WERI-Rb-1 (cell line): Measurements from ENCODE around the gene LIMCH1.

Experiments used
- DNase-seq: peaks from one replicate; pipeline ENCODE4 v3.0.0-alpha.2; 2020
- H3K27ac ChIP-seq: fragments of 250-450 bp; sonication (Bioruptor Pico); 2 replicates; pipeline ENCODE4 v1.5.1; 2020; ENCODE audit warnings: mild to moderate bottlenecking, moderate library complexity
- H3K27me3 ChIP-seq: fragments of 250-450 bp; sonication (Bioruptor Pico); 2 replicates; pipeline ENCODE4 v1.5.1; 2021; ENCODE audit warnings: mild to moderate bottlenecking, low read depth, moderate library complexity; ENCODE audit not compliant: insufficient read depth, severe bottlenecking
- H3K36me3 ChIP-seq: fragments of 250-450 bp; sonication (Bioruptor Pico); 2 replicates; pipeline ENCODE4 v1.5.1; 2020; ENCODE audit warnings: mild to moderate bottlenecking, moderate library complexity
- H3K4me3 ChIP-seq: 2 replicates; pipeline ENCODE4 v1.5.1; 2011; ENCODE audit warnings: low read depth, mild to moderate bottlenecking, control low read depth, low read length
- H3K9me3 ChIP-seq: fragments of 250-450 bp; sonication (Bioruptor Pico); 2 replicates; pipeline ENCODE4 v1.5.1; 2021; ENCODE audit warnings: mild to moderate bottlenecking, moderate library complexity; ENCODE audit not compliant: severe bottlenecking
- TF ChIP-seq, protein P1 (sequence below): IDR thresholded peaks from 2 replicates; pipeline ENCODE4 v1.5.1; 2011; ENCODE audit warnings: low read depth, mild to moderate bottlenecking, control low read depth, inconsistent platforms, low read length

The LIMCH1 gene

DNA sequence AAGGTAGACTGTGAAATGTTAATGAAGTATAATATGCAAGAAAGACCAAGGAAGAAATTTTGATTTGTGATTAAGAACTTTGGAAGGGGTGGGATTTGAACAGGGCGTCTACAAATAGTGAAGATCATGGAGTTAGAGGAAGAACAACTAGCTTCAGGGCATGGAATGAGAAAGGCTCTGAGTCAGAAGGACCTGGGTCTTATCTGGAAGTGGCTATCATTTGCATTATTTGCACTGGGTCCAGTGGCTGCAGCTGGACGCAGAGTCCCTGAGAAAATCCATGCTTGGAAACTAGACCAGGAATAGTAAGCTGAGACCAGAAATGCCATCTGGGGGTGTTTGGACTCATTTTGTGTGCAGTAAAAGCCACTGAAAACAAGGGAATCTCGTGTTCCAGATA, 4.3 kb upstream of the LIMCH1 start:
- TF ChIP-seq, protein P1, sequence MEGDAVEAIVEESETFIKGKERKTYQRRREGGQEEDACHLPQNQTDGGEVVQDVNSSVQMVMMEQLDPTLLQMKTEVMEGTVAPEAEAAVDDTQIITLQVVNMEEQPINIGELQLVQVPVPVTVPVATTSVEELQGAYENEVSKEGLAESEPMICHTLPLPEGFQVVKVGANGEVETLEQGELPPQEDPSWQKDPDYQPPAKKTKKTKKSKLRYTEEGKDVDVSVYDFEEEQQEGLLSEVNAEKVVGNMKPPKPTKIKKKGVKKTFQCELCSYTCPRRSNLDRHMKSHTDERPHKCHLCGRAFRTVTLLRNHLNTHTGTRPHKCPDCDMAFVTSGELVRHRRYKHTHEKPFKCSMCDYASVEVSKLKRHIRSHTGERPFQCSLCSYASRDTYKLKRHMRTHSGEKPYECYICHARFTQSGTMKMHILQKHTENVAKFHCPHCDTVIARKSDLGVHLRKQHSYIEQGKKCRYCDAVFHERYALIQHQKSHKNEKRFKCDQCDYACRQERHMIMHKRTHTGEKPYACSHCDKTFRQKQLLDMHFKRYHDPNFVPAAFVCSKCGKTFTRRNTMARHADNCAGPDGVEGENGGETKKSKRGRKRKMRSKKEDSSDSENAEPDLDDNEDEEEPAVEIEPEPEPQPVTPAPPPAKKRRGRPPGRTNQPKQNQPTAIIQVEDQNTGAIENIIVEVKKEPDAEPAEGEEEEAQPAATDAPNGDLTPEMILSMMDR, result no peak
- no peaks in the 10 kb centered on the region for H3K36me3 ChIP-seq
- H3K27ac ChIP-seq, result no peak overlapping the region
- H3K9me3 ChIP-seq, result no peaks in the 10 kb centered on the region
- no peak overlapping the region for H3K4me3 ChIP-seq
- no peaks in the 10 kb centered on the region for H3K27me3 ChIP-seq
- DNase-seq, result no peak

DNA sequence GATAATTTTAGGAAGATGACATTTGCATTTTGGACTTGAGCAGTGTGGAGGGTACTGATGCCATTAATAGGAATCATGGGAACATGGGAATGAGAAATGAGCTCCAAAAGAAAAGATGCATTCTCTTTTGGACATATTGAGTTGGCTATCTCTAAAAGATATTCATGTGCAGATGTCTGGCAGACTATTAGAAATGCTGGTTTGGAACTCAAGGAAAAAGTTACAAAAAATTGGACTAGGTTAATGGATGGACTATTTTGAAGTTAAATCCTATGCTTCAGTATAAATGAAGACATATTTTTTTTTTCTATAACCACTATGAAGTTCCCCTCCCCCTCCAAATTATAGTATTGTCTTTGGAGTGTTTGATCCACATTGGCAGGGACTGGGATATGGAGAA, 3.6 kb upstream of the LIMCH1 start:
- no peaks in the 10 kb centered on the region for H3K27me3 ChIP-seq
- H3K36me3 ChIP-seq, result no peaks in the 10 kb centered on the region
- no peaks in the 10 kb centered on the region for H3K9me3 ChIP-seq
- TF ChIP-seq, protein P1, result no peak
- H3K27ac ChIP-seq, result no peak overlapping the region
- no peak for DNase-seq
- H3K4me3 ChIP-seq, result no peak overlapping the region

DNA sequence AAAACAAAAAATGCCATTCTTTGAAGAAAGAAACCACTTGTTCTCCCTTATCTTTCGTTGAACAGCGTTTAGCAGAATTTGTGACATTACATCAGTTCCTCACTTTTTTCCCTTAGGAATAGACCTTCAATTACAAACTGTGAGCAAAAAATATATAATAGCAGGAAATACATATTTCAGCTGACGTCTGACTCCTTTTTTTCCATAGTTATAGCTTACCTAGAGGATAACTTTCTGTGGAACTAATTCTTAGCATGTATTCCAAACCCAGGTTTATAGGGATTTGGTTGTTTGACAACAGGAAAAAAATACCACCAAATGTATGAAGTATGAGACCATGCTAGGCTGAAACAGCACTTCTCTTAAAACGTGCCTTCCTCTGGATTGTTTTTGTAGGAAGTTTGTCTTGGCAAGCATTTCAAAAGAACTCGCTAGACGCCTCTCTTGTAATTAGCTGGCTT, 2.0 kb upstream of the LIMCH1 start:
- Histone ChIP-seq H3K9me3 (no peaks in the 10 kb centered on the region), H3K27ac (no peak overlapping the region), H3K36me3 (no peaks in the 10 kb centered on the region), H3K4me3 (no peak overlapping the region), H3K27me3 (no peaks in the 10 kb centered on the region)
- TF ChIP-seq, protein P1, result no peak
- DNase-seq, result no peak

DNA sequence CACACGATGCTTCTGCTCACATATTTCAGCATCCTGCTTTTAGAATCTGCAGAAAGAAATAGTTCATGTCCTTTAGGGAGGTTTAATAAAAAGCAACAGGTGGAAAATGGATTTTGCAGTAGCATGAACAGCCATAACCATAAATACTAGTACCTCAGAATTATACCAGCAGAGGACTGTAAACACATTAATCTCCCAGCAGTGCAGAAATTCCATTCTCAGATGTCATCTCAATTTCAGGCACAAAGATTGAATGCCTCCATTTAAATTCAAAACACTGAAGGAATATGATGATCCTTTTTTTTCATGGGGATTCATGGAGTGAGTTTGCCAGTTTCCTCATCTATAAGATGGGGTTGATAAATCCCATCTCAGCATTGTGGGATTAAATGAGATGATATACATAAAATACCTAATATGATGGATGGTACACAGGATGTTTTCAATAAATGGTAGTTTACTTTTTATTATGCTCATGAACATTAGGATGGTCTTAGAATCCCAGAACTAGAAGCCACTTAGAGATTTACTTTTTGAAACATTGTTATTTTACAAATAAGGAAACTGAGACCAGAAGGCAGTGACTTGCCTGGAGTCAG, 566 bp upstream of the LIMCH1 start:
- H3K27me3 ChIP-seq, result no peaks in the 10 kb centered on the region
- H3K36me3 ChIP-seq, result no peaks in the 10 kb centered on the region
- DNase-seq, result no peak
- H3K9me3 ChIP-seq, result no peaks in the 10 kb centered on the region
- no peak overlapping the region for H3K27ac ChIP-seq
- H3K4me3 ChIP-seq, result no peak overlapping the region
- TF ChIP-seq, protein P1, result no peak

DNA sequence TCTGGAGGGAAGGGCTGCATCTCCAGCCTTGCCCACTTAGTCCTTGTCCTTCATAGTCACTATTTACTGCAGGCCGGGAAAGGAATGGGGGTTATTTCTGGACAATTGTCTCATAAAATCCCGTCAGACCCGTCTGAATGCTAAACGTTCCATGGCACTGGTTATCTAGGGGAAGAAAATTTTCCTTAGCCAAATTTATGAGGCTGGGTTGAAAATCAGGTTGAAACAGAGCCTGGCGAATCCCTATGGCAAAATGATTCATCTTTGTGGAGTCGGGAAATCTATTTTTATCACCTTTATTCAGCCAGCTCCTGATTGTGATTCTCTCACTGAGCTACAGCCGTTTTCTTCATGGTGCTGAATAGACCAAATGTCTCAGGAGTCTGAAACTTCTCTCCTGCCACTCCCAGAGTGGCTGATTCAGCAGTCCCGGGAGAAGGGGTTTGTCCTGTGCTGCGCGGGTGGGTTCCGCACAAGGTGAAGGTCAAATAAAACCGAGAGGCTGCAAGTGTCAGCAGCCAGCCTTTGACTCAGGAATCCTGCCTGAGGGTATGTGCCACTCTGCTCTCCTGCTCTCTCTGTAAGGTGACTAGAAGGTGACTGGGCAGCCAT, 1.0 kb downstream of the LIMCH1 start:
- no peak for DNase-seq
- Histone ChIP-seq H3K9me3 (no peaks in the 10 kb centered on the region), H3K36me3 (no peaks in the 10 kb centered on the region), H3K4me3 (no peak overlapping the region), H3K27ac (no peak overlapping the region), H3K27me3 (no peaks in the 10 kb centered on the region)
- TF ChIP-seq, protein P1, result no peak

DNA sequence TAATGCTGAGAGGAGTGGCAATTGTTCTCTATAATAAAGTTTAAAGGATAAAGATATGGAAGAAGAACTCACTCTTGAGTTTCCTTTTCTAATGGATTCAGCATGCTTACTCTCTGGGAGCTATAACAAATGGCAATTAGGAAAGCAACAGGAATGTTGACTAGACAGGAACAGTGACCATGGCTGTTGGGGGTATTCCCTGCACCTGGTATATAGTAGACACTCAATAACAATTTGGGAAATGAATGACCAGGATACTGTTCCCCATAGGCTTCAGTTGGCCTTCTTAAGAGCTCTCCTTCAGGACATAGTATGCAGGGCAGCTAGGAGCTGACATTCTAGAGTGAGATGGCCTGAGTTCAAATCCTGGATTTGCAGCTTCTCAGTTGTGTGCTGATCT, 1.8 kb downstream of the LIMCH1 start:
- TF ChIP-seq, protein P1, result no peak
- no peak overlapping the region for H3K4me3 ChIP-seq
- H3K36me3 ChIP-seq, result no peaks in the 10 kb centered on the region
- no peaks in the 10 kb centered on the region for H3K9me3 ChIP-seq
- H3K27ac ChIP-seq, result no peak overlapping the region
- DNase-seq, result no peak
- H3K27me3 ChIP-seq, result no peaks in the 10 kb centered on the region
